GM12892 (cell line): ENCODE results near the gene ARNT2.

Experiments
- POLR2A ChIP-seq: IDR thresholded peaks from 2 replicates; pipeline ENCODE4 v1.6.1; 2011; ENCODE audit warnings: low read depth, low read length, control low read depth
- POLR2AphosphoS5 ChIP-seq: IDR thresholded peaks from 2 replicates; pipeline ENCODE4 v1.6.1; 2011; ENCODE audit warnings: low read depth, low read length, control low read depth

- TF ChIP-seq POLR2A (no peak), POLR2AphosphoS5 (no peak)
These were observed 229.0 kb downstream of the ARNT2 start for GRCh38 chr15:80633221-80633620.
